Panc1 (cell line): ENCODE results near the gene FAM117A.

Experiments used
- CTCF ChIP-seq: fragments of 450-650 bp; IDR thresholded peaks from 2 replicates; pipeline ENCODE4 v1.5.1; 2017; ENCODE audit warnings: mild to moderate bottlenecking
- POLR2AphosphoS5 ChIP-seq: IDR thresholded peaks from 2 replicates; pipeline ENCODE4 v1.6.1; 2012; ENCODE audit warnings: mild to moderate bottlenecking, low read depth, low read length, moderate library complexity
- REST ChIP-seq, 2 experiments: IDR thresholded peaks; 2 replicates each; pipeline ENCODE4 v1.6.1; 2011 to 2012; ENCODE audit warnings: low read depth in 2 of 2, control low read depth in 1 of 2, low read length in 1 of 2, mild to moderate bottlenecking in 1 of 2, moderate library complexity in 1 of 2; ENCODE audit not compliant: insufficient read depth in 1 of 2
- SIN3A ChIP-seq: IDR thresholded peaks from 2 replicates; pipeline ENCODE4 v1.6.1; 2012; ENCODE audit warnings: low read depth, mild to moderate bottlenecking, low read length, moderate library complexity, borderline replicate concordance; ENCODE audit not compliant: insufficient read depth

GRCh38 chr17:49691086-49691676 is 72.8 kb downstream of the FAM117A start:
- TF ChIP-seq CTCF, result no peak
- no peak for TF ChIP-seq POLR2AphosphoS5
- no peak for TF ChIP-seq SIN3A
- no peak for TF ChIP-seq REST (IDR thresholded peaks at IDR 0.05; ENCODE audit: insufficient read depth in 1 of 2, low read depth in 2 of 2, low read length in 1 of 2)
